ENCODE data around the gene CUTC.

The CUTC gene

GRCh38 chr10:99730026-99730425 lies 2.0 kb upstream of the CUTC start:
- TF ChIP-seq GATA3 (IDR thresholded peaks at IDR 0.05; ENCODE audit: low read depth, low read length) (no peak), GATA2 (IDR thresholded peaks at IDR 0.05; ENCODE audit: low read depth, low read length) (no peak)

GRCh38 chr10:99731306-99732032 lies 565 bp upstream of the CUTC start:
- no peak for TF ChIP-seq GATA3 (IDR thresholded peaks at IDR 0.05; ENCODE audit: low read depth, low read length)
- TF ChIP-seq GATA2 (IDR thresholded peaks at IDR 0.05; ENCODE audit: low read depth, low read length) = peak; percentile 19; the same call in 1 of the 2 replicates

- TF ChIP-seq GATA2 (IDR thresholded peaks at IDR 0.05; ENCODE audit: low read depth, low read length) (no peak), GATA3 (IDR thresholded peaks at IDR 0.05; ENCODE audit: low read depth, low read length) (no peak)
Measured at GRCh38 chr10:99733366-99733765, 1.3 kb downstream of the CUTC start.

- TF ChIP-seq GATA2 (IDR thresholded peaks at IDR 0.05; ENCODE audit: low read depth, low read length) = no peak
- no peak for TF ChIP-seq GATA3 (IDR thresholded peaks at IDR 0.05; ENCODE audit: low read depth, low read length)
Measured at GRCh38 chr10:99740260-99740659, 8.2 kb downstream of the CUTC start.

GRCh38 chr10:99740933-99741559 lies 9.0 kb downstream of the CUTC start:
- TF ChIP-seq GATA2 (IDR thresholded peaks at IDR 0.05; ENCODE audit: low read depth, low read length) (no peak), GATA3 (IDR thresholded peaks at IDR 0.05; ENCODE audit: low read depth, low read length) (no peak)

GRCh38 chr10:99742254-99742653 lies 10.2 kb downstream of the CUTC start:
- no peak for TF ChIP-seq GATA2 (IDR thresholded peaks at IDR 0.05; ENCODE audit: low read depth, low read length)

GRCh38 chr10:99742701-99743100 lies 10.7 kb downstream of the CUTC start:
- TF ChIP-seq GATA3 (IDR thresholded peaks at IDR 0.05; ENCODE audit: low read depth, low read length) = no peak
- no peak for TF ChIP-seq GATA2 (IDR thresholded peaks at IDR 0.05; ENCODE audit: low read depth, low read length)

- TF ChIP-seq GATA3 (IDR thresholded peaks at IDR 0.05; ENCODE audit: low read depth, low read length) = no peak
- no peak for TF ChIP-seq GATA2 (IDR thresholded peaks at IDR 0.05; ENCODE audit: low read depth, low read length)
Measured at GRCh38 chr10:99743841-99744240, 11.8 kb downstream of the CUTC start.

- no peak for TF ChIP-seq GATA2 (IDR thresholded peaks at IDR 0.05; ENCODE audit: low read depth, low read length)
- no peak for TF ChIP-seq GATA3 (IDR thresholded peaks at IDR 0.05; ENCODE audit: low read depth, low read length)
Measured at GRCh38 chr10:99748823-99749451, 16.9 kb downstream of the CUTC start.

GRCh38 chr10:99750641-99751040 lies 18.6 kb downstream of the CUTC start:
- no peak for TF ChIP-seq GATA2 (IDR thresholded peaks at IDR 0.05; ENCODE audit: low read depth, low read length)
- no peak for TF ChIP-seq GATA3 (IDR thresholded peaks at IDR 0.05; ENCODE audit: low read depth, low read length)

- TF ChIP-seq GATA2 (IDR thresholded peaks at IDR 0.05; ENCODE audit: low read depth, low read length) = no peak
- no peak for TF ChIP-seq GATA3 (IDR thresholded peaks at IDR 0.05; ENCODE audit: low read depth, low read length)
Measured at GRCh38 chr10:99754670-99755069, 22.6 kb downstream of the CUTC start.

GRCh38 chr10:99756159-99756558 lies 24.1 kb downstream of the CUTC start:
- TF ChIP-seq GATA2 (IDR thresholded peaks at IDR 0.05; ENCODE audit: low read depth, low read length) = no peak
- no peak for TF ChIP-seq GATA3 (IDR thresholded peaks at IDR 0.05; ENCODE audit: low read depth, low read length)

GRCh38 chr10:99758211-99758891 lies 26.3 kb downstream of the CUTC start:
- TF ChIP-seq GATA3 (IDR thresholded peaks at IDR 0.05; ENCODE audit: low read depth, low read length) (no peak), GATA2 (IDR thresholded peaks at IDR 0.05; ENCODE audit: low read depth, low read length) (no peak)

GRCh38 chr10:99760321-99760720 lies 28.3 kb downstream of the CUTC start:
- TF ChIP-seq GATA2 (IDR thresholded peaks at IDR 0.05; ENCODE audit: low read depth, low read length) (no peak), GATA3 (IDR thresholded peaks at IDR 0.05; ENCODE audit: low read depth, low read length) (no peak)
